ENCODE results near the gene DGKQ. TPM values are rescaled to one million over a fixed set of nuclear protein-coding genes. Genes with fewer than 3 reads are reported as not detected.

DGKQ gene
- polyA plus RNA-seq (ENCODE audit: insufficient read length in 4 of 4) = 1 to 10 TPM; 6.0 to 9.9 (median 7.1) TPM

- DNase-seq (ENCODE audit: low read depth in 4 of 4, low spot score in 3 of 4) = no peak
Observed at GRCh38 chr4:973431-974397, at the start of gene DGKQ. TSS of gene DGKQ (minus strand) at chr4:973569. CDS start at chr4:973482, 87 bp downstream.

GRCh38 chr4:1022739-1023066, 49.3 kb upstream of the DGKQ start:
- no peak for DNase-seq (ENCODE audit: low read depth in 4 of 4, low spot score in 3 of 4)

GRCh38 chr4:1022051-1022738, 48.8 kb upstream of the DGKQ start:
- DNase-seq (ENCODE audit: low read depth in 4 of 4, low spot score in 3 of 4) = no peak

- DNase-seq (ENCODE audit: low read depth in 4 of 4, low spot score in 3 of 4) = no peak
Observed at GRCh38 chr4:1021386-1022050, 48.1 kb upstream of the DGKQ start.

GRCh38 chr4:1019729-1020470, 46.5 kb upstream of the DGKQ start:
- no peak for DNase-seq (ENCODE audit: low read depth in 4 of 4, low spot score in 3 of 4)

- DNase-seq (ENCODE audit: low read depth in 4 of 4, low spot score in 3 of 4) = no peak
Observed at GRCh38 chr4:1019320-1019719, 46.0 kb upstream of the DGKQ start.

- no peak for DNase-seq (ENCODE audit: low read depth in 4 of 4, low spot score in 3 of 4)
Observed at GRCh38 chr4:1018147-1019020, 45.0 kb upstream of the DGKQ start.

- DNase-seq (ENCODE audit: low read depth in 4 of 4, low spot score in 3 of 4) = no peak
Observed at GRCh38 chr4:1017706-1018105, 44.3 kb upstream of the DGKQ start.

GRCh38 chr4:1017211-1017610, 43.8 kb upstream of the DGKQ start:
- DNase-seq (ENCODE audit: low read depth in 4 of 4, low spot score in 3 of 4) = no peak

- DNase-seq (ENCODE audit: low read depth in 4 of 4, low spot score in 3 of 4) = no peak
Observed at GRCh38 chr4:1015746-1016145, 42.4 kb upstream of the DGKQ start.

GRCh38 chr4:1015179-1015578, 41.8 kb upstream of the DGKQ start:
- no peak for DNase-seq (ENCODE audit: low read depth in 4 of 4, low spot score in 3 of 4)

GRCh38 chr4:1014291-1015167, 41.2 kb upstream of the DGKQ start:
- no peak for DNase-seq (ENCODE audit: low read depth in 4 of 4, low spot score in 3 of 4)

GRCh38 chr4:1013225-1014073, 40.1 kb upstream of the DGKQ start:
- DNase-seq (ENCODE audit: low read depth in 4 of 4, low spot score in 3 of 4) = no peak

- DNase-seq (ENCODE audit: low read depth in 4 of 4, low spot score in 3 of 4) = no peak
Observed at GRCh38 chr4:1012034-1012739, 38.8 kb upstream of the DGKQ start.

GRCh38 chr4:1011666-1012033, 38.3 kb upstream of the DGKQ start:
- DNase-seq (ENCODE audit: low read depth in 4 of 4, low spot score in 3 of 4) = no peak

- peak in 2 of 4 donors; percentile 70 to 78 for DNase-seq (ENCODE audit: low read depth in 4 of 4, low spot score in 3 of 4)
Observed at GRCh38 chr4:1011022-1011665, 37.8 kb upstream of the DGKQ start, which contains the start of gene FGFRL1. TSS of gene FGFRL1 (plus strand) at chr4:1011626. CDS start at chr4:1012486, 860 bp downstream.

Data from left renal pelvis (tissue), 4 donors.